ENCODE data around the gene CAB39L.

Gene CAB39L

DNA sequence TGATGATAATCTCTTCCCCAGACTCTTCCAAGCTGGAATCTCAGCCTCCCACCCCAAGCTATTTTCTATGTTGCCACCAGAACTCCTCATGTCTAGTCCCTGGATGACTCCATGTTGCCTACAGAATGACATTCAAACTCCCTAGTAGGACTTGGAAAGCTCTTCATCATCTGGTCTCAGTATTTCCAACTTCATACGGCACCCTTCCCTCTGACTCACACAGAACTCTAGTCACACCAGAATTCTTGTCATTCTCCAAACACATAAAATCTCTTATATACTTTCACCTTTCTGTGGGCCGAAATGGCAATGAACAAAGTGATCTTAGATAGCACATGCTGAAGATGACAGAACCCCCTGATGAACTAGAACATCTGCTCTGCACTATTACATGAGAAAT is 86.2 kb downstream of the CAB39L start:
- Histone ChIP-seq H4K20me1 (ENCODE audit: low read depth, low read length) (no peaks in the 10 kb centered on the region), H3K4me3 (ENCODE audit: insufficient read depth, low read length, poor library complexity, severe bottlenecking) (no peak overlapping the region), H3K9me2 (replicated peaks; ENCODE audit: insufficient read depth, low read length) (no peaks in the 10 kb centered on the region), H3K27ac (ENCODE audit: low read depth, low read length) (no peak overlapping the region), H3K9me3 (ENCODE audit: insufficient read depth, low read length) (no peaks in the 10 kb centered on the region), H2AFZ (ENCODE audit: low read depth, low read length, severe bottlenecking) (no peak overlapping the region), H3F3A (ENCODE audit: insufficient read depth) (no peaks in the 10 kb centered on the region), H3K79me2 (ENCODE audit: insufficient read depth, low read length) (no peaks in the 10 kb centered on the region), H3K4me2 (ENCODE audit: low read depth, low read length, poor library complexity, severe bottlenecking) (no peak overlapping the region), H3K36me3 (ENCODE audit: low read length) (no peaks in the 10 kb centered on the region; the same call in 1 of the 2 replicates), H3K27me3 (ENCODE audit: low read length) (no peaks in the 10 kb centered on the region), H3K9ac (ENCODE audit: low read length) (no peak overlapping the region)
- no peak for TF ChIP-seq EZH2phosphoT487 (conservative IDR thresholded peaks at IDR 0.05; ENCODE audit: low read length)
- TF ChIP-seq, protein P1, sequence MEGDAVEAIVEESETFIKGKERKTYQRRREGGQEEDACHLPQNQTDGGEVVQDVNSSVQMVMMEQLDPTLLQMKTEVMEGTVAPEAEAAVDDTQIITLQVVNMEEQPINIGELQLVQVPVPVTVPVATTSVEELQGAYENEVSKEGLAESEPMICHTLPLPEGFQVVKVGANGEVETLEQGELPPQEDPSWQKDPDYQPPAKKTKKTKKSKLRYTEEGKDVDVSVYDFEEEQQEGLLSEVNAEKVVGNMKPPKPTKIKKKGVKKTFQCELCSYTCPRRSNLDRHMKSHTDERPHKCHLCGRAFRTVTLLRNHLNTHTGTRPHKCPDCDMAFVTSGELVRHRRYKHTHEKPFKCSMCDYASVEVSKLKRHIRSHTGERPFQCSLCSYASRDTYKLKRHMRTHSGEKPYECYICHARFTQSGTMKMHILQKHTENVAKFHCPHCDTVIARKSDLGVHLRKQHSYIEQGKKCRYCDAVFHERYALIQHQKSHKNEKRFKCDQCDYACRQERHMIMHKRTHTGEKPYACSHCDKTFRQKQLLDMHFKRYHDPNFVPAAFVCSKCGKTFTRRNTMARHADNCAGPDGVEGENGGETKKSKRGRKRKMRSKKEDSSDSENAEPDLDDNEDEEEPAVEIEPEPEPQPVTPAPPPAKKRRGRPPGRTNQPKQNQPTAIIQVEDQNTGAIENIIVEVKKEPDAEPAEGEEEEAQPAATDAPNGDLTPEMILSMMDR (IDR thresholded peaks at IDR 0.05; ENCODE audit: insufficient read depth, low read length, poor library complexity, severe bottlenecking), result no peak

DNA sequence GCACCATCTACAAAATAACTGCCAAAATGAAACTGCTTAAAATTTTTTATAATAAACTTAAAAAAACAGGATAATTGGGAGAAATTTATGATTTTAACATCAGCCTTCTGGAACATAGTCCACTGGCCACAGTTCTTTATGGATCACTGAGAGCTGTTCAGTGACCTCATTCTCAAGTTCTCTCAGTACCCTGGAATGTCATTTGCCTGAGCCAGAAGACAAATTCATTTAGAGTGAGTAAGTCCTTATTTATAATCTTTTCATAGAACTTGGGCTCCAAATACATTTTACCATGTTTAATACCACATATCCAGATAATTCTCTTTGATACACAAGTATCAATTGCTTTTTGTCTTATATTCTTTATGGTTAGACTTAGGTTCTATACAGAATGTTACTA is 87.6 kb downstream of the CAB39L start:
- Histone ChIP-seq H3K4me2 (ENCODE audit: low read depth, low read length, poor library complexity, severe bottlenecking) (no peak overlapping the region), H3K9me2 (replicated peaks; ENCODE audit: insufficient read depth, low read length) (no peaks in the 10 kb centered on the region), H3K4me3 (ENCODE audit: insufficient read depth, low read length, poor library complexity, severe bottlenecking) (no peak overlapping the region), H3K9me3 (ENCODE audit: insufficient read depth, low read length) (no peaks in the 10 kb centered on the region), H3K9ac (ENCODE audit: low read length) (no peak overlapping the region), H3K27ac (ENCODE audit: low read depth, low read length) (no peak overlapping the region), H3K27me3 (ENCODE audit: low read length) (no peaks in the 10 kb centered on the region), H3F3A (ENCODE audit: insufficient read depth) (no peaks in the 10 kb centered on the region), H4K20me1 (ENCODE audit: low read depth, low read length) (no peaks in the 10 kb centered on the region), H3K36me3 (ENCODE audit: low read length) (no peaks in the 10 kb centered on the region; the same call in 1 of the 2 replicates), H2AFZ (ENCODE audit: low read depth, low read length, severe bottlenecking) (no peak overlapping the region), H3K79me2 (ENCODE audit: insufficient read depth, low read length) (no peaks in the 10 kb centered on the region)
- TF ChIP-seq, protein P1 (IDR thresholded peaks at IDR 0.05; ENCODE audit: insufficient read depth, low read length, poor library complexity, severe bottlenecking), result no peak
- TF ChIP-seq EZH2phosphoT487 (conservative IDR thresholded peaks at IDR 0.05; ENCODE audit: low read length), result no peak

DNA sequence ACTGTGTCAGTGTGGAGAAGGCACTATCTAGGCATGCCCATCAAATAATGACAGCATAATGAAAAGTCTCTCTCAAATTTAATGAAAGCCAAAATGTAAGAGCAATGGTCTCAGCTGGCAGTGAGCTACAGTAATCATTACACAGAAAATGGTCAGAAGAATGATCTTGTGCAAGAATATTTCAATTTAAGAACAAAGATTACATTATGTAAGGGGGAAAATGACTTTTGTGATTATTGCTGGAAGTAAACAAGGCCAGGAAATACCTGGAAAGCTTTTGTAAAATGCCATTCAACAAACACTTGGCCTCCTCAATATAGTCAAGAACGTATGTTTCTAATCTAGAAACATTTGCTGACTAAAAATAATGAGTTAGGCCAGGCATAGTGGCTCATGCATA is 89.1 kb downstream of the CAB39L start:
- H3K4me3 ChIP-seq (ENCODE audit: insufficient read depth, low read length, poor library complexity, severe bottlenecking), result no peak overlapping the region
- H3F3A ChIP-seq (ENCODE audit: insufficient read depth), result no peaks in the 10 kb centered on the region
- no peaks in the 10 kb centered on the region for H3K27me3 ChIP-seq (ENCODE audit: low read length)
- H3K79me2 ChIP-seq (ENCODE audit: insufficient read depth, low read length), result no peaks in the 10 kb centered on the region
- no peaks in the 10 kb centered on the region for H3K9me2 ChIP-seq (replicated peaks; ENCODE audit: insufficient read depth, low read length)
- H3K9ac ChIP-seq (ENCODE audit: low read length), result no peak overlapping the region
- H2AFZ ChIP-seq (ENCODE audit: low read depth, low read length, severe bottlenecking), result no peak overlapping the region
- no peak overlapping the region for H3K4me2 ChIP-seq (ENCODE audit: low read depth, low read length, poor library complexity, severe bottlenecking)
- no peaks in the 10 kb centered on the region for H4K20me1 ChIP-seq (ENCODE audit: low read depth, low read length)
- no peak overlapping the region for H3K27ac ChIP-seq (ENCODE audit: low read depth, low read length)
- no peaks in the 10 kb centered on the region; the same call in 1 of the 2 replicates for H3K36me3 ChIP-seq (ENCODE audit: low read length)
- TF ChIP-seq EZH2phosphoT487 (conservative IDR thresholded peaks at IDR 0.05; ENCODE audit: low read length), result no peak
- TF ChIP-seq, protein P1 (IDR thresholded peaks at IDR 0.05; ENCODE audit: insufficient read depth, low read length, poor library complexity, severe bottlenecking), result no peak
- H3K9me3 ChIP-seq (ENCODE audit: insufficient read depth, low read length), result no peaks in the 10 kb centered on the region
